Progenitor cell of endocrine pancreas (in vitro differentiated cells): ENCODE results near the gene NDUFC1. TPM values are rescaled to one million over a fixed set of nuclear protein-coding genes. Genes with fewer than 3 reads are reported as not detected.
A peak's percentile ranks its signal among the peaks of the same experiment; 100 is the strongest.

Source experiments
- DNase-seq: peaks from one replicate; pipeline ENCODE4 v3.0.0; 2021; ENCODE audit warnings: low spot score; ENCODE audit not compliant: unreplicated experiment
- H3K27ac Mint-ChIP-seq: 2 replicates; pipeline ENCODE4 v1.8.0; 2021; ENCODE audit warnings: mild to moderate bottlenecking, moderate library complexity, mixed read lengths
- H3K27me3 Mint-ChIP-seq: 2 replicates; pipeline ENCODE4 v1.8.0; 2021; ENCODE audit warnings: mixed read lengths
- H3K36me3 Mint-ChIP-seq: 2 replicates; pipeline ENCODE4 v1.8.0; 2022; ENCODE audit warnings: mixed read lengths; ENCODE audit not compliant: insufficient read depth
- H3K4me1 Mint-ChIP-seq: 2 replicates; pipeline ENCODE4 v1.8.0; 2021; ENCODE audit warnings: low read depth, mixed read lengths
- H3K4me3 Mint-ChIP-seq: 2 replicates; pipeline ENCODE4 v1.8.0; 2021; ENCODE audit warnings: low read depth, mild to moderate bottlenecking, moderate library complexity, mixed read lengths
- H3K9me3 Mint-ChIP-seq: 2 replicates; pipeline ENCODE4 v1.8.0; 2021; ENCODE audit warnings: low read depth, mixed read lengths
- long read RNA-seq: library from polyadenylated mRNA; unstranded; transcript quantifications from one replicate; pipeline ENCODE4 v2.0.0, GENCODE V29; 2020
- total RNA-seq: library from RNA; stranded (reverse); gene quantifications from 2 replicates; pipeline ENCODE4 v1.2.1, GENCODE V29; 2021
- TF ChIP-seq, protein P1 (sequence below): fragments of 200-600 bp; sonication (generic); IDR thresholded peaks from one replicate; pipeline ENCODE4 v1.5.0; 2021; ENCODE audit warnings: antibody characterized with exemption, mild to moderate bottlenecking; ENCODE audit not compliant: unreplicated experiment

NDUFC1 gene
- 47.4 and 52.0 TPM in 2 replicates for total RNA-seq
- long read RNA-seq, transcript NDUFC1-209 (5 exons, 1,198 nt): major isoform, 8 of 37 reads
- long read RNA-seq, partial matches to known transcripts: 16 of 37 reads
- long read RNA-seq, other reads (novel, unspliced or antisense): 11 of 37 reads

DNA sequence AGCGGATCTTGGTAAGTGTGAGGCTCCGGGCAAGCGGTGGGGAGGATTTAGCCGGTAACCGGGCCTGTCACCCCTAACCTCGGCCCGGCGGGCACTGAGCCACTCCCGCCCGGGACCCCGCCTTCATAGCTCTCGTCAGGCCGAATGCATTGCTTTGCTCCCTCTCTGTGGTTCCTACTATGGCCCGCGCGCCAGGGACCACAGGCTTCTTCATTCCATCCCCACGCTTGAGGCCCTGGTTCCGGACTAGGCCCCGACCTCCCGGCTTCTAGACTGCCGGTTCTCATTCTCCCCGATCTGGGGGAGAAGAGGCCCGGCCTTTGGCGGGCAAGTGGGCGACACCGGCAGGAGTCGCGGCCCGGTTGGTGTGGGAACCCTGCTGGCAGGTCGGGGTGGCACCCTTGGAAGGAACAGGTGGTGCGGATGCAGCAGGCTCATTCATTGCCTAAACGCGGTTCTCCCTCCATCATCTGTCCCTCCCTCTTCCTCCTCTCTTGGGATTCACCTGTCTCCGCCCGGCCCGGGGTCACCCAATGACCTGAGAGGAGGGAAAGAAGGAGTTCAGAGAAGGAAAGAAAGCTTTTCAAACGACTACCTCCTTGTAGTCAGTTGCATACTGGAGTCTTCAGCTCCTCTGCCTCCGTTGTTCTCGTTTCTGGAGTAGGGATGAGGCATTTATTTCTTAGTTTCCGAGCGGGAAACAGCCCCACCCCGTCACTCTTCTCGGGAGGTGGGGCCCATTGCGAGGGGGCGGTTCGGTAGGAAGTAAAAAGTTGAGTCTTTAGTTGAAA is at the start of gene NDUFC1:
Gene NDUFC1 (minus strand): TSS at position 657 of the 791 bp plus-strand sequence. CDS start 6,679 bp downstream, outside the sequence.
- DNase-seq: peak; percentile 46
- H3K27ac Mint-ChIP-seq: peak within 1 kb of the TSS; percentile 99
- H3K4me1 Mint-ChIP-seq: peaks cover 27% of the 10 kb centered on the region
- peak within 1 kb of the TSS; percentile 96 for H3K4me3 Mint-ChIP-seq
- peaks cover 6% of the 10 kb centered on the region for H3K9me3 Mint-ChIP-seq
- H3K36me3 Mint-ChIP-seq: peaks cover 9% of the 10 kb centered on the region
- no peaks in the 10 kb centered on the region for H3K27me3 Mint-ChIP-seq
- TF ChIP-seq, protein P1, sequence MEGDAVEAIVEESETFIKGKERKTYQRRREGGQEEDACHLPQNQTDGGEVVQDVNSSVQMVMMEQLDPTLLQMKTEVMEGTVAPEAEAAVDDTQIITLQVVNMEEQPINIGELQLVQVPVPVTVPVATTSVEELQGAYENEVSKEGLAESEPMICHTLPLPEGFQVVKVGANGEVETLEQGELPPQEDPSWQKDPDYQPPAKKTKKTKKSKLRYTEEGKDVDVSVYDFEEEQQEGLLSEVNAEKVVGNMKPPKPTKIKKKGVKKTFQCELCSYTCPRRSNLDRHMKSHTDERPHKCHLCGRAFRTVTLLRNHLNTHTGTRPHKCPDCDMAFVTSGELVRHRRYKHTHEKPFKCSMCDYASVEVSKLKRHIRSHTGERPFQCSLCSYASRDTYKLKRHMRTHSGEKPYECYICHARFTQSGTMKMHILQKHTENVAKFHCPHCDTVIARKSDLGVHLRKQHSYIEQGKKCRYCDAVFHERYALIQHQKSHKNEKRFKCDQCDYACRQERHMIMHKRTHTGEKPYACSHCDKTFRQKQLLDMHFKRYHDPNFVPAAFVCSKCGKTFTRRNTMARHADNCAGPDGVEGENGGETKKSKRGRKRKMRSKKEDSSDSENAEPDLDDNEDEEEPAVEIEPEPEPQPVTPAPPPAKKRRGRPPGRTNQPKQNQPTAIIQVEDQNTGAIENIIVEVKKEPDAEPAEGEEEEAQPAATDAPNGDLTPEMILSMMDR: peak; percentile 57

DNA sequence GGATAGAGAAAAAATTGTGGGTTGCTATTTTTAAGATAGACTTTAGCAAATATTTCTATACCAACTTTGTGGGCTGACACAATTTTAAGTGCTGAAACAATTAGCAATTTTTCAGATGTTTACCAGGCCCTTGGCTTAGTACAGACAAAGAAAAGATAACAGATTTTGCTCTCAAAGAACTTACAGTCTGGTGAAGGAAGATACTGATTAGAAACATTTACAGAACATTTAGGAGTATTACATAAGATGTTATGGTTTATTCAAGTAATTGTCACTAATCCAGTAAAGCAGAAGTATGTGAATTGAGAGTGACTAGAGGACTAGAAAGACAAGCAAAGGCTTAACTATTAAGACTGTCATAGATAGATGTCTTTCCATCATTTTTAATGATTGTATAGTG is 35.3 kb upstream of the NDUFC1 start:
- no peak overlapping the region for H3K4me3 Mint-ChIP-seq
- H3K27me3 Mint-ChIP-seq: no peaks in the 10 kb centered on the region
- TF ChIP-seq, protein P1: no peak

GRCh38 chr4:139333046-139333445 is 30.8 kb upstream of the NDUFC1 start:
- no peak for DNase-seq
- Mint-ChIP-seq H3K27me3 (no peaks in the 10 kb centered on the region), H3K9me3 (no peaks in the 10 kb centered on the region), H3K4me1 (peaks cover 3% of the 10 kb centered on the region), H3K27ac (peak overlapping the region; percentile 29), H3K36me3 (peaks cover 18% of the 10 kb centered on the region), H3K4me3 (no peak overlapping the region)
- TF ChIP-seq, protein P1: no peak

More for the DNA sequence above, 35.3 kb upstream of the NDUFC1 start:
- no peak overlapping the region for H3K27ac Mint-ChIP-seq
- no peaks in the 10 kb centered on the region for H3K9me3 Mint-ChIP-seq
- H3K4me1 Mint-ChIP-seq: peaks cover 5% of the 10 kb centered on the region
- peaks cover 21% of the 10 kb centered on the region for H3K36me3 Mint-ChIP-seq
- no peak for DNase-seq

DNA sequence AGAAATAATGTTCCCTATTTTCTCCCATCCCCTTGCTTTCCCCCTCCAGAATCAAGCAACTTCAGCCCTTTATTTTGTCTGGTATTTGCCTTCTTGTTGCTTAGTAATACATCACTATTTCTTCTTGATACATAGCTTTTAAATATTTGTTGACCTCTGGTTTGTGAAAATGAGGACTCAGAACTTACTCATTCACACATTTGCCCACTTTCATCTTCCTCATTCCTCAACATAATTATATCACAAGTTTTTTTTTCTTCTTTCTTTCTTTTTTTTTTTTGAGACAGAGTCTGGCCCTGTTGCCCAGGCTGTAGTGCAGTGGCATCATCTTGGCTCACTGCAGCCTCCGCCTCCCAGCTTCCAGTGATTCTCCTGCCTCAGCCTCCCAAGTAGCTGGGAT is 28.9 kb upstream of the NDUFC1 start:
- DNase-seq: no peak
- Mint-ChIP-seq H3K4me1 (peaks cover 3% of the 10 kb centered on the region), H3K27me3 (no peaks in the 10 kb centered on the region), H3K27ac (no peak overlapping the region), H3K9me3 (no peaks in the 10 kb centered on the region), H3K4me3 (no peak overlapping the region), H3K36me3 (peaks cover 15% of the 10 kb centered on the region)
- TF ChIP-seq, protein P1: no peak

- no peaks in the 10 kb centered on the region for H3K27me3 Mint-ChIP-seq
- no peaks in the 10 kb centered on the region for H3K9me3 Mint-ChIP-seq
- H3K27ac Mint-ChIP-seq: no peak overlapping the region
- peaks cover 13% of the 10 kb centered on the region for H3K36me3 Mint-ChIP-seq
- DNase-seq: no peak
- TF ChIP-seq, protein P1: no peak
- H3K4me1 Mint-ChIP-seq: peaks cover 3% of the 10 kb centered on the region
- no peak overlapping the region for H3K4me3 Mint-ChIP-seq
Measured at GRCh38 chr4:139330283-139330682, 28.0 kb upstream of the NDUFC1 start.
